ENCODE data around the gene PEDS1. TPM values are rescaled to one million over a fixed set of nuclear protein-coding genes. Genes with fewer than 3 reads are reported as not detected.

PEDS1 gene
- total RNA-seq, 1 donor from 2014 or later: 31.3 TPM

DNA sequence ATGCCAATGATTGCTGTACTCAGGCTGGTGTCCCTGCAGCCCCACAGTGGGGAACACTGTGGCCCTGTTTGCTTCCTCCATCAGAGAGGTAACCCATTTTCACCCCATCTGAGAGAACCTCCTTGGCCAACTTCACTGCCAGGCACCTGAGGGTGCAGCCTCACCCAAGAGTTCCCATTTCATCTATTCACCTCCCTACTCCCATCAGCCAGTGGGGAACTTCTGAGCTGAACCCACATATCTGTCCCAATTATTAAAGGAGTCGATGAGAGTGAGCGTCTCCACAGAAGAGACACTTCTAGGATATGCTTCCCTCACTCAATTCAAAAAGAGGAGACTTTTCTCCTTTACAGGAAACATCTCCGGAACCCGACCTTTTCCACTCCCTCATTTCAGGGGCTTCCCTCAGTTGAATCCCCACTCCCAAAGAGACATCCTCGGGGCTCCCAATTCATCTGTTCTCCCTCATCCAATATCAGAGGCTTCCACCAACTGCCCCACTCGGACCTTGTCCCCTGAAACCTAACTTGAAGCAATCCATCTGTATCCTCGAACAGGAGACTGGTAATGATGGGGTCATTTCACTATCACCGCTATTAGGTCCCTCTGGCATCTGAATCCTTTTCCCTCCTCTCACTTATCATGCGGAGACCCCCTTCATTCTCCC is 41.6 kb downstream of the PEDS1 start:
- H3K27ac ChIP-seq: peak overlapping the region; percentile 93
- peaks cover 67% of the 10 kb centered on the region for H3K4me1 ChIP-seq
- DNase-seq (no peak), ATAC-seq (no peak)
- H3K4me3 ChIP-seq: peak overlapping the region; percentile 86
- intact Hi-C loops (cut with DNase I): no loop called here
- no peaks in the 10 kb centered on the region for H3K27me3 ChIP-seq
- H3K36me3 ChIP-seq: no peaks in the 10 kb centered on the region
- H3K9me3 ChIP-seq: no peaks in the 10 kb centered on the region
- TF ChIP-seq, protein P1, sequence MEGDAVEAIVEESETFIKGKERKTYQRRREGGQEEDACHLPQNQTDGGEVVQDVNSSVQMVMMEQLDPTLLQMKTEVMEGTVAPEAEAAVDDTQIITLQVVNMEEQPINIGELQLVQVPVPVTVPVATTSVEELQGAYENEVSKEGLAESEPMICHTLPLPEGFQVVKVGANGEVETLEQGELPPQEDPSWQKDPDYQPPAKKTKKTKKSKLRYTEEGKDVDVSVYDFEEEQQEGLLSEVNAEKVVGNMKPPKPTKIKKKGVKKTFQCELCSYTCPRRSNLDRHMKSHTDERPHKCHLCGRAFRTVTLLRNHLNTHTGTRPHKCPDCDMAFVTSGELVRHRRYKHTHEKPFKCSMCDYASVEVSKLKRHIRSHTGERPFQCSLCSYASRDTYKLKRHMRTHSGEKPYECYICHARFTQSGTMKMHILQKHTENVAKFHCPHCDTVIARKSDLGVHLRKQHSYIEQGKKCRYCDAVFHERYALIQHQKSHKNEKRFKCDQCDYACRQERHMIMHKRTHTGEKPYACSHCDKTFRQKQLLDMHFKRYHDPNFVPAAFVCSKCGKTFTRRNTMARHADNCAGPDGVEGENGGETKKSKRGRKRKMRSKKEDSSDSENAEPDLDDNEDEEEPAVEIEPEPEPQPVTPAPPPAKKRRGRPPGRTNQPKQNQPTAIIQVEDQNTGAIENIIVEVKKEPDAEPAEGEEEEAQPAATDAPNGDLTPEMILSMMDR (IDR thresholded peaks at IDR 0.05): no peak

DNA sequence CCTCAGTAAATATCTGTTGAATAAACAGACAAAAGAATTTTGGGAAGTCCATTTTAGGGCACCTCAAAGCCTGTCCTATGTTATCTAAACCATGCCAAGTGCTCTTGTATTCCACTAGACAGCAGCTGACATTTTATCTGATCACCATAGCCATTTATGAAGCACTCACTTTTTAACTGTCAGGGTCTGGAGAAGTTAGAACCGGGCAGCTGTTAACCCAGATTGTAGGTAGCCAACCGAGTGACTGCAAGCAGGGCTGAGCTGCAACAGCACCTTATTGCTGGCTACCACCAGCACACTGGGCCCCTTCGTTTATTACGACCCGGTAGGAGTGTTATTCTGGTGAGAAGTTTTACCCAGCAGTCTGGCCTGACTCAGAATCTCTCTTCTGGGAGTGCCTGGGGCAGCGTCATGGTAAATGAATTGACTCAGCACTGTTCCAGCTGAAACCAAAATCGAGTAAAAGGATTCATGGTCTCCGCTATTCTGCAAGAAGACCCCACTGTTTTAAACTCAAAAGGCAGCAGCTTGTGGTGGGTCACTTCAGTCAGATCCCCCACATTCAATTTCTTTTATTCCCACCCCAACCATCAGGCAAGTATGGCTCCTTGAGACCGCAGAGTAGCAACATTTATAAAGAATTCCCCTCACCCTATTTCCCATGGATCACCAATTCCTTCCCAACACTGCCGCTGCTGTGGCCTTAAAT is 42.2 kb downstream of the PEDS1 start:
- Histone ChIP-seq H3K27me3 (no peaks in the 10 kb centered on the region), H3K27ac (peak overlapping the region; percentile 93), H3K4me1 (peaks cover 68% of the 10 kb centered on the region), H3K36me3 (no peaks in the 10 kb centered on the region), H3K4me3 (peak overlapping the region; percentile 86), H3K9me3 (no peaks in the 10 kb centered on the region)
- ATAC-seq (no peak), DNase-seq (no peak)
- intact Hi-C loops (cut with DNase I): no loop called here
- TF ChIP-seq, protein P1 (IDR thresholded peaks at IDR 0.05): no peak

DNA sequence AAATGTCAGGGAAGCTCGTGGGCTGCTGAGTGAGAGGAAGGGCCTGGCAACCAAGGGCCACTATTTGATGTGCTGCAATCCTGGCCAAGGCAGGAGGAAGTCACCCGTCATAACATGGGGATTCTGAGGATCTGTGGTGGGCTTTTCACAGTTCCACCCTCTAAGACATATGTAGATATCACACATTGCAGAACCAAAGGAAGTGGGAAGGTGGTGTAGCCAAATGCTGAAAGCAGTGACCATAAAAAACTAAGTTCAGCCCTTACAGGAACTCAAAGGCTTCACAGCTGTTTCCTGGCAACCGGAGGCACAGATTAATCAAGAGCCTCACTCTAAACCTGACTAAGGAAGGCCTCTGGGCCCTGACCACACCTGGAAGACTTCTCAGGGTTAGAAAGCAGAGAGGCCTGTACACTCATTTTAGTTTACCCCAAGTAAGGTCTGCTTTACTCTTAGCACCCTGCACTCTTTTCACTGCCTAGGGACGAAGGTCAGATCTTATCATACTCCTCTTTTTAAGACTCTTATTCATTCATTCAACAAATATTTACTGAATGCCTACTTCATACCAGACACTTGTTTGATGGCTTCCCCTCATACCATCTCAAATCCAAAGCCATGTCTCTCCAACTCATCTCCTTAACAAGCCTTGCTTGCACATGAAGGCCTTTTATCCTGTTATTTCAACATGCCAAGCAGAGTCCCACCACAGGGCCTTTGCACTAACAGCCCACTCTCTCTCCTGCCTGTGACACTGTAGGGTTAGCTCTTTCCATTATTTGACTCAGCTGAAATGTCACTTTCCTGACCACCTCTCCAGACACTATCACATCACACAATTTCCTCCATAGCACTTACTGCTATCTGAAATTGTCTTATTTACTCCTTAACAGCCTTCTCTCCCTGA is 43.1 kb downstream of the PEDS1 start:
- Histone ChIP-seq H3K27ac (peak overlapping the region; percentile 93), H3K27me3 (no peaks in the 10 kb centered on the region), H3K4me3 (peak overlapping the region; percentile 86), H3K36me3 (no peaks in the 10 kb centered on the region), H3K4me1 (peaks cover 70% of the 10 kb centered on the region), H3K9me3 (no peaks in the 10 kb centered on the region)
- ATAC-seq (peak; percentile 13), DNase-seq (no peak)
- intact Hi-C loops (cut with DNase I): no loop called here
- TF ChIP-seq, protein P1 (IDR thresholded peaks at IDR 0.05): no peak

DNA sequence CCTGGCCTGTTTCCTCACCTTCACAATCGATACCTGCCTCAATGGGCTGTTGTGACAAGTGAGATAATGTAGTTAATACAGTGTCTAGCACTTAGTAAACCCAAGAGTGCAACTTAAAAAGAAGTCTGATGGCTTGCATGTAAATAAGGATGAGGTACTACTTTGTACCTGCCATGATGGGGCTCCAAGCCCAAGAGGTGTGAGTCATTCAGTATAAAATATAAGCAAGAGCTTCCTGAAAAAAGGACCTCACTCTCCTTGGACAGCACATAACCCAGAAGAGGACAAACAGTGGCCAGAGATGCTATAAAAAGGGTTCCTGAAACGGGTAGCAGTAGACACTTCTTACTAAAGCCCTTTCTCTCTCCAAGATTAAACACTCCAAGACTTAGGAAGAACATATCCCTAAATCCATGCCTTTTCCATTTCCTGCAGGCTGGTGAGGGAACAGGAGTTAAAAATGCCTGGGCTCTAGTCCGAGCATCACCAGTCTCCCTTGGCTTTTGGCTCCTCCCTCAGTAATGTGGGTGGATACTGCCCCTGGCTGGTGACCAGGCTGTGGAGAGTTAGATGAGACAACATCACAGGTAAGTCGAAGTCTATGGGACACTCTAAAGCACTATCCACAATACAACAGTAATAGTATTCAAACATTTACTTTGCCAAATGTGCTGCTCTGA is 44.8 kb downstream of the PEDS1 start:
- ATAC-seq: no peak
- H3K36me3 ChIP-seq: no peaks in the 10 kb centered on the region
- no peak overlapping the region for H3K4me3 ChIP-seq
- DNase-seq: no peak
- peak overlapping the region; percentile 28 for H3K27ac ChIP-seq
- H3K27me3 ChIP-seq: no peaks in the 10 kb centered on the region
- H3K4me1 ChIP-seq: peaks cover 62% of the 10 kb centered on the region
- intact Hi-C loops (cut with DNase I): no loop called here
- H3K9me3 ChIP-seq: no peaks in the 10 kb centered on the region
- TF ChIP-seq, protein P1 (IDR thresholded peaks at IDR 0.05): no peak

DNA sequence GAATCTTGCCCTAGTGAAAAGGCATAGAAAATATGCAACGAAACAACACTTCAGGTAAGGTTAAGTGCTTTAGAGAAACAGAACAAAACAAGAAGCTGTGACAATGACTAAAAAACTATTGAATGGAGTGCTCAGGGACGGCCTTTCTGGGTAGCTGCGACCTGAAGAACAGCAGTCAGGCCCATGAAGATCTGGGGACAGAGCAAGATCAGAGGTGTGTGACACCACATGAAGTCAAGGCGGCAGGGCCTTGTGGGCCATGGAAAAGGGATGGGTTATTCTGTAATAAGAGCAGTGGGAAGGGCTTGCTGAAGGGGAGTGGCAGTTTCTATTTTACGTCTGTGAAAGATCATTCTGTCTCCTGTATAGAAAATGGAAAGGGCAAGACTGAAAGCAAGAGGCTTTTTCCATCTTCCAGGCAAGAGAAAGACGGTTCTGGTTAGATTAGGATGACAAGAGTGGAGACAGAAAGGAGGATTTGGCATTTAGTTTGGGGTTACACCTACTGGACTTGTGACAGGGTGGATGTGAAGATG is 45.7 kb downstream of the PEDS1 start:
- Histone ChIP-seq H3K9me3 (no peaks in the 10 kb centered on the region), H3K27ac (peak overlapping the region; percentile 28), H3K36me3 (no peaks in the 10 kb centered on the region), H3K27me3 (no peaks in the 10 kb centered on the region), H3K4me1 (peaks cover 59% of the 10 kb centered on the region), H3K4me3 (no peak overlapping the region)
- ATAC-seq (no peak), DNase-seq (no peak)
- intact Hi-C loops (cut with DNase I): no loop called here
- TF ChIP-seq, protein P1 (IDR thresholded peaks at IDR 0.05): no peak

Data from upper lobe of right lung (tissue), 1 donor.